Non-pigmented ciliary epithelial cell (primary cell): ENCODE results near the gene GAP43.
A peak's percentile ranks its signal among the peaks of the same experiment; 100 is the strongest.

ENCODE experiments used
- DNase-seq: peaks from one replicate; pipeline ENCODE4 v3.0.0-alpha.2; 2010; ENCODE audit warnings: low read depth

Gene GAP43, protein sequence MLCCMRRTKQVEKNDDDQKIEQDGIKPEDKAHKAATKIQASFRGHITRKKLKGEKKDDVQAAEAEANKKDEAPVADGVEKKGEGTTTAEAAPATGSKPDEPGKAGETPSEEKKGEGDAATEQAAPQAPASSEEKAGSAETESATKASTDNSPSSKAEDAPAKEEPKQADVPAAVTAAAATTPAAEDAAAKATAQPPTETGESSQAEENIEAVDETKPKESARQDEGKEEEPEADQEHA

DNA sequence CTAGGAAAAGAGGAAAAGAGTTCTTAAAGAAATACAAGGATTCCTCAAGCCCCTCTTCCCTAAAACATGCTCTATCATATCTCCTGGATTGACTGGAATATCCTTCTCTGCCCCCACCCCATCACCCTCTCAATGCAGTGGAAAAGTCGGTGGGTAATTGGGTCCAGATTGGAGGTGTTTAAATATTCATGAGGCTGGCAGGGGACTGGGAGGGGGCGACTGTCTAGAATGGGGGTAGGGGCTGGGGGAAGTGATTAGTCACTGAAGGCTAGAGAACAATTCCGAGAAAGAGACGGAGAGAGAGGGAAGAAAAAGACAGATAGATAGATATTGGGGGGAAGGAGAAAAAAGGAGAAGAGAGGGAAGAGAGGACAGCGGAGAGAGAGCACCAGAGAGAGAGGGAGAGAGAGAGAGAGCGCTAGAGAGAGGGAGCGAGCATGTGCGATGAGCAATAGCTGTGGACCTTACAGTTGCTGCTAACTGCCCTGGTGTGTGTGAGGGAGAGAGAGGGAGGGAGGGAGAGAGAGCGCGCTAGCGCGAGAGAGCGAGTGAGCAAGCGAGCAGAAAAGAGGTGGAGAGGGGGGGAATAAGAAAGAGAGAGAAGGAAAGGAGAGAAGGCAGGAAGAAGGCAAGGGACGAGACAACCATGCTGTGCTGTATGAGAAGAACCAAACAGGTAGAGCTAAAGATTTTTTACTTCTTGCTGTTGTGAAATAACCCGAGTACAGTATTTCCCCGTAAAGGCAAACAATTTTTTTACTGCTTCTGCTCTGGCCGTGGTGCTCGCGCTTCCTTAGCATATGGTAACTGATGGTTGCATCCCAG lies at the start of gene GAP43:
TSS of gene GAP43 (plus strand) at position 467 of the 825 bp plus-strand sequence. CDS start at position 647, 180 bp downstream.
- DNase-seq, result peak; percentile 72

DNA sequence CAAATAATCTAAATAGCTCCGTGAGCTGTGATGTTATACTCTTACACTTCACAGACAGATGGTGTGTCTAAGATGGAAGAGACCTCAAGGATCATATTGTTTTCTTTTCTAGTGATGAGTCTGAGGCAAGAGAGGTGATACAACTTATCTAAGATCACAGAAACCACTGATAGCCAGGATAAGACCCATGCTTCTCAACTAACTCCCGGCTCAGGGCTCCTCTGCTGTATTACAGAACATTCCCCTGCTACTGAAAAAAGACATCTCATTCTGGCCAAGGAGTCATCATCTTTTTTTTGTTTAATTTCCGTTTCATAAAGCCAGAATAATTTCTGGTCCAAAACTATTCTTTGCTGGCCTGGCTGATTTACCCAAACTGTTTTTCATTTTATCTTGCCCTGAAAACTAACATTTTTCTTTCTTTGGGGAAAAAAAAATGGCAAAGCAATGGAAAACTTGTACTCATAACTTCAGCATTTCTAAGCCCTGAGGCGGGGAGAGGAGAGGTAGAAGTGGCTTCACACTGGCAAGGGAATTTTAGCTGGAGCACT lies 46.9 kb upstream of the GAP43 start:
- DNase-seq, result no peak

DNA sequence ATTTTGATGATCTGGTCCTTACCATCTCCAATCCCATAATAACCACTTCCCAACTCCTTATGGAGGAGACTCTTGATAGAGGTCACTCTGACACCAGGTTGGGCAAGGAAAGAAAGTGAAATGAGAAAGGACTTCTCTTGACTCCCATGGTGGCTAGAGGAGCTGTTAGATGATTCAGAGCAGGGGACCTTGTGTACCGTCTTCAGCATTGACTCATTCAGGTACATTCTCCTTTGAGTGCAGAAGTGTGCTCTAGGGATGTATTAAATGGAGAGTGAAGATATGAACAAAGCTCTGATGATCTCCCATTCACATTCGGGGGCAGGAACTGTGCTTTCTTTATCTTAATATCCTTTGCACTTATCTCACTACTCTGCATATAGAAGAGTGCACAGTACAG lies 46.3 kb upstream of the GAP43 start:
- no peak for DNase-seq

DNA sequence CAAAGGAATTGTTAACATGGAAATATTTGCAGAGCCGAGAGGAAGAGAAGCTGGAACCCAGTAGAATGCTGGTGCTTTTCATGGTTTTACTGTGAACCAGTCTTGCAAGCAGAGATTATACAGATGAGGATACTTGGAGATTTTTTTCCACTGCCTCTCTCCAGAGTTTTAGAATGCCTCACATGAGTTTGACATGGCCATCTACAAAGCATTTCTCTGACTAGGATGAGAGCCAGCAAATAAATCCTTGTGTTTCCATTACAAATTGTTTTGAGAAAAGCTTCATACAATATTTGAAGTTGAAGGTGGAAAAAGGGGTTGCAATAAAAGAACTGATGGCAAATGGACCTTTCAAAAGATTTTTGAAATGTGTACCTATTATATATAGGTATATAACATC lies 45.0 kb upstream of the GAP43 start:
- DNase-seq, result no peak

DNA sequence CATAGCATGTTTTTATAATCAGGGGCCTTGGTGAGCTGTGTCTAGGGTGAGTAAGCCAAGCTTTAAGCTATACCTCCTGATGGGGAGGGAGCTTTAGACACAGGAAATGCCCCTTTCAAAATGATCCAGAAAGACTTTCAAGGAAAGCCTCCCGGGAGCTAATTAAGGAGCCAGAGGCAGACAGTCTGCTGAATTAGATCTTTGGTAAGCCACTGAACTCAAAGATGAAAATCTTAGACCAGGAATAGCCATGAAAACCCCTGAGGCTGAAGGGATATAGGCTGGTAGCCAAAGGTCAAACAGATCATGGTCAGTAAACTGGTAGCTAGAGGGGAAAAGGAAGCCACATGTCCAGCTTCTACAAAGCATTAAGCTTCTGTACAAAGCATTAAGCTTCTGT lies 42.7 kb upstream of the GAP43 start:
- DNase-seq, result no peak

DNA sequence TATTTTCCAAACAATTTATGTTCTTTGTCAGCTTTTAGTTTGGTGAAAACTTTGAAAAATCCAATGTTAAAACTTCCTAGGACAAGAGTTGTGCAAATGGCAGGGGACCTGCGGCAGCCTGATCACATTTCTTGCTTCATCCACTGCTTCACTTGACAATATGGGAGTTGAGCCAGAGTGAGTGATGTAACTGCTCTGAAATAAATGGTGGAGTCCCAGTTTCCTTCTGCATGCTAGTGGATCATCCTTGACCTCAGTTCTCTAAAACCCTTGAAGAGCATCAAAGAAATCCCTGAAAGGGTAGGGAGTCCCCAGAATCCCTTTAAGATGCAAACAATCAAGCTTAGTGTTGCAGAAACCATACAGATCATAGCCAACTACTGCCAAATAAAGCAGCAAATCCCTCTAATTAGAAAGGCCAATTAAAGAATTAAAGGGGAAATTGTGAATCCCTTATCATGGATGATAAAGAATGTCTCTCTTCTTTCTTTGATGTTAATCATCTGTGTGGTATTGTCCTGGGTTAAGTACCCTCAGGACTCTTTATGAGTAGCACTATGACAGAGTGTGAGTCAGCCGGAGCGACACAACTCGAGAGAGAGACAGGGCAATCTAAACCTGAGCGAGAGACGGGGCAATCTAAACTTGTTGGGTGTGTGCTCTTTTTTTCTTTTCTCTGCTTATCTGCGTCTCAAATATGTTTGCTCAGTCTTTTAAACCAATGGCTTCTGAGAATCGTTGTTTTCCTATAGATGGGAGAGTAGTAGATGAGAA lies 41.8 kb upstream of the GAP43 start:
- no peak for DNase-seq

DNA sequence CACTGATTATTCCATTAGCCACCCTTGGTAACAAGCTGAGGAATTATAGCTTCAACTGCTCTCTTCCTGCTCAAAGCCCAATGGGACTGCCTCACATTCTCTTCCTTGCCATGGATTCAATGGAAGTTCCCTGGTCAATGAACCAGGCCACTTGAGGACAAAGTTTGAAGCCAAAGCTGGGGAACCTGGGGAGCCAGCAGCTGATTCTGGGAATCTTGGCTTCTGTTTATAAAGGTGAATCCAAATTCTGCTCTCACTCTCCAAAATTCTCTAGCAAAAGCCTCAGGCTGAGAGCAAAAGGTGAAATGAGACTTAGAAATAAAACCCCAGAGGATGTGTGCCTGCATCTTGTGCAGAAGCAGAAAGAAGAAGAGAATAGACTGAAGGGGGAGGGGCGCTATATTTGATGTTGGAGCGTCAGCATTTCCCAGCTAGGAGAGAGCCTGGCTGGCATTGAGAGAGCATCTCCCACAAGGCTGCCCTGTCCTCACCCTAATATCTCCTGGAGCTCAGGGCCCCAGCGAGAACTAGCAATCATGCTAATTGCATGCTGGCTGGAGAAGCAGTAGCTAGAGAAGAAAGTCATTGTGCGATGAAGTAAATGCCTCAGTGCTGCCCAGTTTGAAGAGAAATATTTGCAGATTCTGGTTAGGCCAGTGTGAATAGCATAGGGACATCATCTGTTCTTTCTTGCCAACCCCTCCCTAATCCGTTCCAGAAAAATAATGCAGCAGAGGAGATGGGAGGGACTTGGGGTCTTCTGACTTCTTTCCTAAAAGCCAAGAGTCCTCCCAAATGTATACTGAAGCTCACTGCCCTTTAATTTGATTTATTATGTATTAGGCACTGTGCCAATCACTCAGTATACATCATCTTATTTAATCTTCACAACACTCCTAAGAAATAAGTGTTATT lies 34.9 kb upstream of the GAP43 start:
- DNase-seq, result no peak

DNA sequence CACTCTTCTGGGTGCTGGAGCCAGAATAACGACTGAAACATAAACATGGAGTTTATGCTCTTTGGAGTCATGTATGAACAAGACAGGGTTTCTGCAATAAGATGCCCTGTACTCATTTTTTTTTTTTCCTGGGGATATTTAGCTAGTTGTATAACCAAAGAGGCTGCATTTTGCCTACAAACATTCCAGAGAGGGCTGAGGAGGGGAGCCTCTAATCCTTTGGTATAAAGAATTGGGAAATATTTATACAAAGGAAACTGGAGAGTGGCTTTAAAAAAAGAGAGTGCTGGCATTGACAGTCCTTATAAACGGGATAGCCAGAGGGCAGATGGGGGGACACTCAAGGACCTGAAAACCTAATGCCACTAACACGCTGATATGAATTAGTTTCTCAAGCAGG lies 32.4 kb upstream of the GAP43 start:
- no peak for DNase-seq

DNA sequence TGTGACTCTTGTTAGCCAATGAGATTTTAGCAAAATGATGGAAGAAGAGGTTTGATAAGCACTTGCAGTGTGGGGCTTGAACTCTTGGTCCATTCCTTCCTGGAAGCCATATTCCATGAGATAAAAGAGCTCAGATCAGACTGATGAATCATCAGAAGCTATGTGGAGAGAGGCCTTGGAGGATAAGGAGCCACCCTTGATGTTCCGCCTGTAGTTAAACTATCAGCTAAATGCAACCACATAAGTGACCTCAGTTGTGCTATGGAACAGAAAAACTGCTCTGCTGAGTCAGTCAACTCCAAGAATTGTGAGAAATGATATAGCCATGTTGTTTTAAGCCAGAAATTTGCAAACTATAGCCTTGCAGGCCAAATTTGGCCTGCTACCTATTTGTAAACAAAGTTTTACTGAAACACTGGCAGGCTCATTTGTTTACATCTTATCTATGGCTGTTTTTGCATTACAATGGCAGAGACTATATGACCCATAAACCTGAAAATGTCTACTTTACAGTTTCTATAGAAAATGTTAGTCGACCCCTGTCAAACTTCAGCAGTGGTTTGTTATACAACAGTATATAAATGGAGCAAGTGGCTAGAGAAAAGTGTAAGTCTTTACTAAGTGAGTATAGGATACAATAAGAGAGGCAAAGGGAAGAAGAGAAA lies 27.6 kb upstream of the GAP43 start:
- DNase-seq, result peak; percentile 43

DNA sequence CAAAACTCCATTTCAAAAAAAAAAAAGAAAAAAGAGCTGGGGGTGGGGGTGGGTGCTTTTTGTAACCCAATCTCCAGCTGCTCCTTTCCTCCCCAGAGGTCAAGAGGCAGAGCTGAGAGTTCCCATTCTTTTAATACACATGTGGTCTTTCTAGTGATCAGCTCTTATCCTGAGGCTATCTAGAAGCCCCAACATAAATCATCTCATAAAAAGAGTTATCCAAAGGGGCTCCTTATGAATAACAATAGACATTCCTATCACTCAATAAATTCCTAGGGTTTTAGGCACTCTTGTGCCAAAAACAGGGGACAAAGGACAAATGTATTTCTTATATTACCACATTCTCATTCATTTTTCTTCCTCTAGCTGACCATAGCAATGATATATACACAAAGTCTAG lies 25.1 kb upstream of the GAP43 start:
- DNase-seq, result no peak

DNA sequence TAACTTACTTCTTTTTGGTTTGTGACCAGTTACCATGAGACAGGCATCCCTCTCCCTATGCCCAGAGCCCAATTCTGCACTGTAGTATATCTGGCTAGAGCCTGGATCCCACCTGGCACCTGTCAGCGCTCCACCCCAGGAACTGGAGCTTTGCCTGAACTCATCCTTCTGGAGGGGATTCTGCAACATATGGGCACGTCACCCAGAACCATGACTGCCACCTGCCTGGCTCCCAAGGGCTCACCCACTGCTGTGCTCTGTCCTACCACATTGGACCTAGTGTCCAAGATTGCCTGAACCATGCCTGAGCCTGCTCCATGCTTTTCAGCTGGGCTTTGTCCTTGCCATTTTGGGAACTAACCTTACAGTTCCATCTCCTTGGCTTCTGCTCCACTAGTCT lies 21.1 kb upstream of the GAP43 start:
- no peak for DNase-seq

DNA sequence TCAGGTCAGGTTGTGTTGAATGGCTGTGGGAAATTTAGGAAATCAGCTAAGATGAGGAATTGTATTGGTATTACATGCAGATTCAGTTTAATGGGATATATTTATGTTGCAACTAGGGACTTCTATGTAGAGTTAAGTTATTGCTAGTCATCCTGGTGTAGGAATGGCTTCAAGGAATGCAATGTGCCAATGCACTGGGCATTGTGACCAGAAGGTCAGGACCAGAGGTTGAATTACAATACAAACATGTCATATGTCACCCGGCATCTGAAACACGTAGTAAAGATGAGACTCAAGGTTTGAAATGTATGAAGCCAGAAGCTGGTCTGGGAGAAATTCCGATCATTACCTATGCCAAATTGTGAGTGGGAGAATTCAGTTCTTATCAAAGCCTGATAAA lies 11.7 kb upstream of the GAP43 start:
- no peak for DNase-seq

DNA sequence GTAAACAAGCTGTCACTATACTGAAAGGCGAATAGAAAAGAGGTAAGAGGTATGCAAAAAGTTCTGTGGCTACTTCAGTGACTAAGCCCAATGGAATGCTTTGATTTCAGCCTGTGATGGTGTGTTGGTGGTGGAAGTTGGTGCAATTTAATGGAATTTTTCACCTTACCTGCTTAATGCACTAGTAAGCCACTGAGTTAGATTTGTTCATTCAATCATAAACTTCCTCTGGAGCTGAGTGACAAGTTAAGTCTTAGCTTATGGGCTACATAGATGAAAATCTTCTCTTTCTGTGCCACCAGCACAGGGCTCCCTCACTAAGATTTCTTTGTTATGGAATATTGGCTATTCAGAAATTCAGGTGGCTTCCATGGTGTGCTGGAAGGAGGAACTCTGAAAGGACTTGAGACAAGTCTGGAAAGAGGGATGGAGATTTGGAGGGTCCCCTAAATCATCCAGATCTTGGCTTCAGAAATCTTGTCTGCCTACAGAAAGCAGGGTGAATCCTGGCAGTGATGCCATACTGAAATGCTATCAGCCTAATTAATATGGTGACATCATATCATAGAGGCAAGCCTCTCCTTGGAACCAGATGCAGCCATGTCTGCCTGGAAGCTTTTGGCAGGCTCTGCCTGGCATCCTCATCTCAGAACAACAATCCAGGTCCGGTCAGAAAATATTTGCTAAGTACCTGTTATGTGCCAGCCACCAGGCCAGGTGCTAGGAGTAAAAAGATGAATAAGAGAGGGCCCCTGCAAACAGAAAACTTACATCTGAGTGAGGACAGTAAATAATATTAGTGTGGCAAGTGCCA lies 8.1 kb upstream of the GAP43 start:
- peak; percentile 27 for DNase-seq

DNA sequence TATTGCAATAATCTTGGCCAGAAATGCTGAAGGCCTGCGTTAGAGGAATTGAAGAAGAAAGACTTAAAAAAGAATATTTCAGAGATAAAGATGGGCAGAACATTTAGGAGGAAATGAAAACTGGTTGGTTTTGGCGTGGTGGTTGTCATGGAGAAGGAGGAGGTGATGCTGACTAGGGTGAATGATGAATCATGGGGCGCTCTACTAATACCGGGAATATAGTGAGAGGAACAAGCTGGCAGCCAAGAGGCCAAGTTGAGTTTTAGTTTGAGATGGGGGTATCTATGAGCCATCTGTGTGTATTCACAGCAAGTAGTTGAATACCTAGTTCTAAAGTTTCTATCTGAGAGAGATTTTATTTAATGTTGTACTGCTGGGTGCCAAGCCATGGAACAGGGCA lies 6.8 kb upstream of the GAP43 start:
- no peak for DNase-seq

DNA sequence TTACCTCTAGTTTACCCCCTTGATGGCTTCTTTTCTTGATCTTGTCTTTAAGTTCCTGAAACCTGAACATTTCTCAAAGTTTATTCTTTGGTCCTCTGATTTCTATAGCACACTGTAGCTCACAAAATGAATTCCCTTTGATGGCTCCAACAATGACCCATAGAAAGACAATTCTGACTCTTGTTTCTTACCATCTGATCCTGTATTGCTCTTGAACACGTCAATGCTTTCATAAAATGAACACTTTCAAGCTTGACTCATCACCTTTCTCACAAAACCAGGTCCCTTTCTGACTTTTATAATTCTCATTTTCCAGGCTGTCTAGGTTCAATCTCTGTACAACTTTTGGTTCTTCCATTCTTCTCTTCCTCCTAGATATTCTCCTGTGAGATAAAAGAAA lies 5.7 kb upstream of the GAP43 start:
- DNase-seq, result no peak

DNA sequence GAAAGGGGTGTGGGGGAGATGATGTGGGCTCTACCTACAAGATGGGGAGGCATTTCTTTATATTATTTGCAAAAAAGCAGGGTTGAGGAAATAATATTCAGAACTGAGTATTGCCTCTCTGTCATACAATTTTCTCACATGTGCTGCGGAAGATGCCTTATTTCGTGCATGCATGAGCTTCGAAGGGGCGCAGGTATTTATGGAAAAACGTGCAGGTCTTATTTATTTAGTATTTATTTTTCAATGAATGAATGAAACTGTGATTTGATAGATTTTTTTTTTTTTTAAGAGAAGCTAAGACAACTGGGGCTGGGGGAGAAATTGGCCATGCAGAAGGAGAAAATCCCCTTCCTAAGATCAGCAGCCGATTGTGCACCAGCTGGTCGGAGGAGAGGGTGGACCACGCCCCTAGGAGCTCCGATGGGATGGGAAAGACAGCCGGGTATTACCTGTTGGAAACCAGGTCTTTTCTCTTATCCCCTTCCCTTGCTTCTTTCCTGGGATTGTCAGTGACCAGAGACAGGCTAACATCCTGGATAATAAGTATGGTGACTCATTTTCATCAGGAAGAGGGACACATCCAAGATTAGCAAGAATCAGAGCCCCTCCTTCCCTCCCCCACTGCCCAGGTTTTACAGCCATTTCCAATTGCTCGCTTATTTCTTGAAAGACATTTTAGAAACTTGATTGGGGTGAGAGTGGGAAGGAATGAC lies 875 bp downstream of the GAP43 start:
- DNase-seq, result no peak

DNA sequence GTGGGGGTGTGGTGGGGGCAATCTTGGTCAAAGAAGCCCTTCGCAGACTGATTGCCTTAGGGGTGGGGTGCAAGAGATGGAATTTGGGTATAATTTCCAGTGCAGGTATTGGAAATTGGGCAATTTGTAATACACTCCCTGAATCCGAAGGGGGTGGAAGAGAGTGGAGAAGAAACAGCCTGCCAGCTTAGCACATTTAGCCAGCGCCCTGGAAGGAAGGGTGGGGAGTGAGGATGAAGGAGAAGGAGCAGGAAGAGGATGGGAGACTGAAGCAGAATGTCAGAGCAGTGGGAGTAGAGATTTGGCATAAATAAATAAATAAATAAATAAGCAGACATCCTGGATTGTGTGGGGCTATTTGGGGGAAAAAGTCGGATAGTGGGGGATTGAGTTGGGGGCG lies 1.6 kb downstream of the GAP43 start:
- no peak for DNase-seq

DNA sequence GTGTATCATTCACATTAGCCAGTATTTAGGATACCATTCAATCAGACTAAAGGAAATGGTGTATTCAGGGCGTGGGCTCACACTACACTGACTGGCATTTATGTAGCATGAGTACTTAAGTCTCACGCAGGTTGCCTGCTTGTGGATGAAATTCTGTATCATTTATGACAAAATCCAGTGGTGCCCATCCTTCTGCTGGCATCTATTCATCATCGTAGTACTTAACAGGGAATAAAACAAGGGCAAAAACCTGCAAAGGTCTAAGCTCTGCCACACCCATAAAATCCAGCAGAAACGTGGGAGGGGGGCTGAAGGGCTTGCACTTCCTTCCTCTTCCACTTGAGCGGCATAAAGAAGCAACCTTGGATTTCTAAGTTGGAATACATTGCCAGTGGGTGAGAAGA lies 2.7 kb downstream of the GAP43 start:
- no peak for DNase-seq

DNA sequence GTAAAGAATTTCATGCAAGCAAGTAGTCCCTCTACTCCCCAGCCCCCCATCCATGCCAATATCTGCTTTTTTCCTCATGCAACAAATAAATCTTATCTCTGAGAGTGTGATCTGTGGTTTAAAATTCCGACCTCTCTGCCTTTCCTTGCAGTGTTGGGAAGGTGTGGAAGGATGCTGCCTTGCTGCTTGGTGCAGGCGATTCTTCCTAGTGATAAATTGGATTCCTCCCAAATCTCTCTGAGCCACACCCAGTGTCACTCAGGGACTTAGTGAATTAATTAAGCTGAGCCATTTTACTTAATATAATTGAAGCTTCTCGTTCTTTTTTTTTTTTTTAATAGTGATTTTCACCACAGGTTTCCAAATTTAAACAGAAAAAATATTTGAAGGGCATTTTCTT lies 3.4 kb downstream of the GAP43 start:
- DNase-seq, result no peak
